ENCODE data around the gene MBLAC1.

The MBLAC1 gene

GRCh38 chr7:100154651-100155491 lies 28.1 kb downstream of the MBLAC1 start:
- no peak; the same call in 1 of the 2 replicates for TF ChIP-seq CTCF (IDR thresholded peaks at IDR 0.05; ENCODE audit: low read length)
- no peak for TF ChIP-seq EZH2 (IDR thresholded peaks at IDR 0.05; ENCODE audit: borderline replicate concordance, low read length)
- H3K79me2 ChIP-seq (ENCODE audit: insufficient read depth, low read length), result peaks cover 6% of the 10 kb centered on the region
- H3K9ac ChIP-seq (ENCODE audit: low read length), result no peak overlapping the region
- no peaks in the 10 kb centered on the region for H4K20me1 ChIP-seq (ENCODE audit: insufficient read depth, low read length)
- H3F3A ChIP-seq (ENCODE audit: insufficient read depth, low read length), result peaks cover 5% of the 10 kb centered on the region; the same call in 1 of the 2 replicates
- peaks cover 60% of the 10 kb centered on the region for H3K36me3 ChIP-seq (ENCODE audit: insufficient read depth, low read length)
- no peak overlapping the region for H3K27ac ChIP-seq (ENCODE audit: low read depth, low read length, poor library complexity, severe bottlenecking)
- H3K4me3 ChIP-seq (ENCODE audit: low read depth, low read length, poor library complexity, severe bottlenecking), result no peak overlapping the region
- no peaks in the 10 kb centered on the region for H3K27me3 ChIP-seq (ENCODE audit: insufficient read depth, low read length)
- peaks cover 78% of the 10 kb centered on the region for H3K4me1 ChIP-seq (ENCODE audit: insufficient read depth, low read length, severe bottlenecking)
- H3K9me2 ChIP-seq (ENCODE audit: low read depth, low read length), result no peaks in the 10 kb centered on the region
- H3K9me3 ChIP-seq (ENCODE audit: low read length), result no peaks in the 10 kb centered on the region
- no peak overlapping the region for H3K4me2 ChIP-seq (ENCODE audit: low read length)
- no peak overlapping the region for H2AFZ ChIP-seq (ENCODE audit: low read length)

GRCh38 chr7:100155553-100156317 lies 29.0 kb downstream of the MBLAC1 start:
- no peaks in the 10 kb centered on the region for H3K79me2 ChIP-seq (ENCODE audit: insufficient read depth, low read length)
- peak overlapping the region; percentile 65 for H3K27ac ChIP-seq (ENCODE audit: low read depth, low read length, poor library complexity, severe bottlenecking)
- H3K9me3 ChIP-seq (ENCODE audit: low read length), result no peaks in the 10 kb centered on the region
- H3K4me1 ChIP-seq (ENCODE audit: insufficient read depth, low read length, severe bottlenecking), result peaks cover 70% of the 10 kb centered on the region
- H3K36me3 ChIP-seq (ENCODE audit: insufficient read depth, low read length), result peaks cover 56% of the 10 kb centered on the region
- H3K9me2 ChIP-seq (ENCODE audit: low read depth, low read length), result no peaks in the 10 kb centered on the region
- H3K4me2 ChIP-seq (ENCODE audit: low read length), result peak overlapping the region; percentile 96; the same call in 1 of the 2 replicates
- TF ChIP-seq CTCF (IDR thresholded peaks at IDR 0.05; ENCODE audit: low read length), result no peak
- TF ChIP-seq EZH2 (IDR thresholded peaks at IDR 0.05; ENCODE audit: borderline replicate concordance, low read length), result no peak
- H3F3A ChIP-seq (ENCODE audit: insufficient read depth, low read length), result no peaks in the 10 kb centered on the region
- no peaks in the 10 kb centered on the region for H4K20me1 ChIP-seq (ENCODE audit: insufficient read depth, low read length)
- H2AFZ ChIP-seq (ENCODE audit: low read length), result no peak overlapping the region
- H3K9ac ChIP-seq (ENCODE audit: low read length), result no peak overlapping the region
- H3K4me3 ChIP-seq (ENCODE audit: low read depth, low read length, poor library complexity, severe bottlenecking), result no peak overlapping the region
- H3K27me3 ChIP-seq (ENCODE audit: insufficient read depth, low read length), result no peaks in the 10 kb centered on the region

GRCh38 chr7:100156331-100157068 lies 29.7 kb downstream of the MBLAC1 start:
- peak overlapping the region; percentile 65 for H3K27ac ChIP-seq (ENCODE audit: low read depth, low read length, poor library complexity, severe bottlenecking)

More at GRCh38 chr7:100156331-100157068, 29.7 kb downstream of the MBLAC1 start:
- Histone ChIP-seq H4K20me1 (ENCODE audit: insufficient read depth, low read length) (no peaks in the 10 kb centered on the region), H3K9me3 (ENCODE audit: low read length) (no peaks in the 10 kb centered on the region), H3K9ac (ENCODE audit: low read length) (peak overlapping the region; percentile 86; the same call in 1 of the 2 replicates), H3K4me3 (ENCODE audit: low read depth, low read length, poor library complexity, severe bottlenecking) (peak overlapping the region; percentile 83), H3K36me3 (ENCODE audit: insufficient read depth, low read length) (peaks cover 54% of the 10 kb centered on the region), H3K9me2 (ENCODE audit: low read depth, low read length) (no peaks in the 10 kb centered on the region), H2AFZ (ENCODE audit: low read length) (no peak overlapping the region), H3F3A (ENCODE audit: insufficient read depth, low read length) (no peaks in the 10 kb centered on the region), H3K79me2 (ENCODE audit: insufficient read depth, low read length) (no peaks in the 10 kb centered on the region), H3K27me3 (ENCODE audit: insufficient read depth, low read length) (no peaks in the 10 kb centered on the region), H3K4me2 (ENCODE audit: low read length) (peak overlapping the region; percentile 96), H3K4me1 (ENCODE audit: insufficient read depth, low read length, severe bottlenecking) (peaks cover 68% of the 10 kb centered on the region)
- TF ChIP-seq EZH2 (IDR thresholded peaks at IDR 0.05; ENCODE audit: borderline replicate concordance, low read length) (no peak), CTCF (IDR thresholded peaks at IDR 0.05; ENCODE audit: low read length) (no peak)
